ENCODE results near the gene IGF2BP2.
"Not testable (repeated sequence)": the region's sequence is repeated elsewhere in the genome, so short reads cannot be mapped to it uniquely, and the experiment has no call there.

DNA sequence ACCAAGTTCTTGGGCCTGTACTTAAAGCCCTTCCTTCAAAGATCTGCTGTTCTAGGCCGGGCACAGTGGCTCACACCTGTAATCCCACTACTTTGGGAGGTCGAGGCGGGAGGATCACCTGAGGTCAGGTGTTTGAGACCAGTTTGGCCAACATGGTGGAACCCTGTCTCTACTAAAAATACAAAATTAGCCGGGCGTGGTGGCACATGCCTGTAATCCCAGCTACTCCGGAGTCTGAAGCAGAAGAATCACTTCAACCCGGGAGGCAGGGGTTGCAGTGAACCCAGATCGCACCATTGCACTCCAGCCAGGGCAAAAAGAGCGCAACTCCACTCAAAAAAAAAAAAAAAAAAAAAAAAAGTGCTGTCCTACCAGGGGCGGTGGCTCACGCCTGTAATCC, 186.2 kb downstream of the IGF2BP2 start:
- TF ChIP-seq, protein P1, sequence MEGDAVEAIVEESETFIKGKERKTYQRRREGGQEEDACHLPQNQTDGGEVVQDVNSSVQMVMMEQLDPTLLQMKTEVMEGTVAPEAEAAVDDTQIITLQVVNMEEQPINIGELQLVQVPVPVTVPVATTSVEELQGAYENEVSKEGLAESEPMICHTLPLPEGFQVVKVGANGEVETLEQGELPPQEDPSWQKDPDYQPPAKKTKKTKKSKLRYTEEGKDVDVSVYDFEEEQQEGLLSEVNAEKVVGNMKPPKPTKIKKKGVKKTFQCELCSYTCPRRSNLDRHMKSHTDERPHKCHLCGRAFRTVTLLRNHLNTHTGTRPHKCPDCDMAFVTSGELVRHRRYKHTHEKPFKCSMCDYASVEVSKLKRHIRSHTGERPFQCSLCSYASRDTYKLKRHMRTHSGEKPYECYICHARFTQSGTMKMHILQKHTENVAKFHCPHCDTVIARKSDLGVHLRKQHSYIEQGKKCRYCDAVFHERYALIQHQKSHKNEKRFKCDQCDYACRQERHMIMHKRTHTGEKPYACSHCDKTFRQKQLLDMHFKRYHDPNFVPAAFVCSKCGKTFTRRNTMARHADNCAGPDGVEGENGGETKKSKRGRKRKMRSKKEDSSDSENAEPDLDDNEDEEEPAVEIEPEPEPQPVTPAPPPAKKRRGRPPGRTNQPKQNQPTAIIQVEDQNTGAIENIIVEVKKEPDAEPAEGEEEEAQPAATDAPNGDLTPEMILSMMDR (conservative IDR thresholded peaks at IDR 0.05; ENCODE audit: low read depth, low read length) = not testable (repeated sequence)
- not testable (repeated sequence) for TF ChIP-seq MXI1 (IDR thresholded peaks at IDR 0.05; ENCODE audit: borderline replicate concordance, low read depth, low read length); RCOR1 (IDR thresholded peaks at IDR 0.05; ENCODE audit: insufficient replicate concordance, low read length); RAD21 (IDR thresholded peaks at IDR 0.05; ENCODE audit: low read length); CEBPB (IDR thresholded peaks at IDR 0.05; ENCODE audit: low read depth, low read length); POLR2A (IDR thresholded peaks at IDR 0.05; ENCODE audit: low read depth, low read length); MAFK (IDR thresholded peaks at IDR 0.05; ENCODE audit: low read depth, low read length); MAZ (IDR thresholded peaks at IDR 0.05; ENCODE audit: borderline replicate concordance, low read depth, low read length); FOS (IDR thresholded peaks at IDR 0.05; ENCODE audit: low read depth, low read length)
- TF ChIP-seq, protein P2, sequence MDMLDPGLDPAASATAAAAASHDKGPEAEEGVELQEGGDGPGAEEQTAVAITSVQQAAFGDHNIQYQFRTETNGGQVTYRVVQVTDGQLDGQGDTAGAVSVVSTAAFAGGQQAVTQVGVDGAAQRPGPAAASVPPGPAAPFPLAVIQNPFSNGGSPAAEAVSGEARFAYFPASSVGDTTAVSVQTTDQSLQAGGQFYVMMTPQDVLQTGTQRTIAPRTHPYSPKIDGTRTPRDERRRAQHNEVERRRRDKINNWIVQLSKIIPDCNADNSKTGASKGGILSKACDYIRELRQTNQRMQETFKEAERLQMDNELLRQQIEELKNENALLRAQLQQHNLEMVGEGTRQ (IDR thresholded peaks at IDR 0.05; ENCODE audit: low read depth, low read length) = not testable (repeated sequence)
